ENCODE data around the gene PIPOX. TPM values are rescaled to one million over a fixed set of nuclear protein-coding genes. Genes with fewer than 3 reads are reported as not detected.

Gene PIPOX
- 0.52 and 2.6 TPM in 2 replicates for total RNA-seq

GRCh38 chr17:29042679-29043538, at the start of gene PIPOX:
Gene PIPOX, plus strand, starts transcription at chr17:29043141. Its CDS starts 85 bp downstream, at chr17:29043226.

GRCh38 chr17:29005936-29006511, 36.9 kb upstream of the PIPOX start, which contains the start of gene SEZ6:
Gene SEZ6, minus strand, starts transcription at chr17:29006033. Its CDS starts 164 bp downstream, at chr17:29005869.

Other genes with a start within 250 kb of the PIPOX start
- gene FAM222B, start 200.4 kb upstream of the PIPOX start, total RNA-seq = 8.9 and 12.0 TPM in 2 replicates
- 48.5 and 56.0 TPM in 2 replicates for gene ERAL1, start 188.1 kb upstream of the PIPOX start, total RNA-seq
- gene FLOT2, start 145.4 kb upstream of the PIPOX start, total RNA-seq = 56.8 and 60.4 TPM in 2 replicates
- 4.7 and 14.2 TPM in 2 replicates for gene DHRS13, start 140.1 kb upstream of the PIPOX start, total RNA-seq
- 18.9 and 34.8 TPM in 2 replicates for gene PHF12, start 91.6 kb upstream of the PIPOX start, total RNA-seq
- not detected in 2 replicates for gene SEZ6, start 37.1 kb upstream of the PIPOX start, total RNA-seq
- gene MYO18A, start 137.3 kb downstream of the PIPOX start, total RNA-seq = 21.7 and 23.3 TPM in 2 replicates
- gene CRYBA1, start 203.7 kb downstream of the PIPOX start, total RNA-seq = not detected in 2 replicates